Ishikawa (cell line): ENCODE data around the gene C11orf21.

Source experiments
- CEBPB ChIP-seq: IDR thresholded peaks from 2 replicates; pipeline ENCODE4 v1.6.1; 2012
- CREB1 ChIP-seq: IDR thresholded peaks from 2 replicates; pipeline ENCODE4 v1.6.1; 2012; ENCODE audit warnings: low read depth
- EGR1 ChIP-seq: IDR thresholded peaks from 2 replicates; pipeline ENCODE4 v1.6.1; 2012
- EP300 ChIP-seq: IDR thresholded peaks from 2 replicates; pipeline ENCODE4 v1.6.1; 2012; ENCODE audit warnings: borderline replicate concordance
- FOXM1 ChIP-seq: IDR thresholded peaks from 2 replicates; pipeline ENCODE4 v1.6.1; 2012; ENCODE audit warnings: low read depth, borderline replicate concordance
- MAX ChIP-seq: IDR thresholded peaks from 2 replicates; pipeline ENCODE4 v1.6.1; 2012
- NFIC ChIP-seq: IDR thresholded peaks from 2 replicates; pipeline ENCODE4 v1.6.1; 2012
- RAD21 ChIP-seq: IDR thresholded peaks from 2 replicates; pipeline ENCODE4 v1.6.1; 2012; ENCODE audit warnings: low read depth
- REST ChIP-seq: IDR thresholded peaks from 2 replicates; pipeline ENCODE4 v1.6.1; 2012; ENCODE audit warnings: low read depth, mild to moderate bottlenecking
- TAF1 ChIP-seq: IDR thresholded peaks from 2 replicates; pipeline ENCODE4 v1.6.1; 2012; ENCODE audit warnings: low read depth, mild to moderate bottlenecking
- TCF12 ChIP-seq: IDR thresholded peaks from 2 replicates; pipeline ENCODE4 v1.6.1; 2012; ENCODE audit warnings: low read depth
- TEAD4 ChIP-seq: IDR thresholded peaks from 2 replicates; pipeline ENCODE4 v1.6.1; 2012
- USF1 ChIP-seq: IDR thresholded peaks from 2 replicates; pipeline ENCODE4 v1.6.1; 2012
- YY1 ChIP-seq: IDR thresholded peaks from 2 replicates; pipeline ENCODE4 v1.6.1; 2012; ENCODE audit warnings: low read depth
- ZBTB7A ChIP-seq: IDR thresholded peaks from 2 replicates; pipeline ENCODE4 v1.6.1; 2012; ENCODE audit warnings: low read depth

Gene C11orf21

GRCh38 chr11:2295971-2296912 lies 5.5 kb downstream of the C11orf21 start:
- no peak for TF ChIP-seq TAF1
- TF ChIP-seq YY1: no peak
- TF ChIP-seq NFIC: no peak
- no peak for TF ChIP-seq REST
- TF ChIP-seq FOXM1: no peak
- no peak for TF ChIP-seq TCF12
- no peak for TF ChIP-seq ZBTB7A
- no peak for TF ChIP-seq TEAD4
- no peak for TF ChIP-seq RAD21
- TF ChIP-seq USF1: no peak
- TF ChIP-seq EP300: no peak
- TF ChIP-seq CEBPB: no peak
- no peak for TF ChIP-seq EGR1
- TF ChIP-seq MAX: no peak
- TF ChIP-seq CREB1: no peak

GRCh38 chr11:2294926-2295290 lies 6.8 kb downstream of the C11orf21 start:
- TF ChIP-seq CREB1: no peak
- no peak for TF ChIP-seq NFIC
- no peak for TF ChIP-seq RAD21
- no peak for TF ChIP-seq TEAD4

- TF ChIP-seq RAD21 (peak; percentile 44), EP300 (no peak)
Observed at GRCh38 chr11:2293984-2294925, 7.5 kb downstream of the C11orf21 start.

GRCh38 chr11:2293531-2293971 lies 8.2 kb downstream of the C11orf21 start:
- TF ChIP-seq TEAD4: no peak
- TF ChIP-seq NFIC: no peak
- no peak for TF ChIP-seq EGR1
- no peak for TF ChIP-seq ZBTB7A
- no peak for TF ChIP-seq FOXM1

GRCh38 chr11:2290351-2290841 lies 11.3 kb downstream of the C11orf21 start:
- TF ChIP-seq YY1: no peak
- 0 out of 2 replicates have a peak, but pooled peaks have one; percentile 36 for TF ChIP-seq USF1
- peak; percentile 70 for TF ChIP-seq NFIC
- TF ChIP-seq EP300: no peak
- no peak for TF ChIP-seq CREB1
- no peak for TF ChIP-seq RAD21
- TF ChIP-seq TCF12: peak; percentile 32; the same call in 1 of the 2 replicates
- TF ChIP-seq REST: no peak
- TF ChIP-seq TAF1: no peak
- peak; percentile 15; the same call in 1 of the 2 replicates for TF ChIP-seq TEAD4
- no peak for TF ChIP-seq CEBPB
- no peak for TF ChIP-seq ZBTB7A
- no peak for TF ChIP-seq EGR1
- no peak for TF ChIP-seq FOXM1
- TF ChIP-seq MAX: 0 out of 2 replicates have a peak, but pooled peaks have one; percentile 26

GRCh38 chr11:2289859-2290258 lies 11.9 kb downstream of the C11orf21 start:
- TF ChIP-seq ZBTB7A (no peak), TEAD4 (no peak), YY1 (no peak), REST (no peak), NFIC (no peak), FOXM1 (no peak), MAX (no peak), TAF1 (no peak), EGR1 (no peak)
